IPS-18c (cell line): ENCODE measurements around the gene CSF3R.

ENCODE experiments used
- H3K4me3 ChIP-seq: 2 replicates; pipeline ENCODE4 v1.7.0; 2013; ENCODE audit warnings: low read depth, mild to moderate bottlenecking, low read length, moderate library complexity; ENCODE audit not compliant: insufficient read depth
- H3K9me3 ChIP-seq: one replicate; pipeline ENCODE4 v1.6.1; 2013; ENCODE audit warnings: mild to moderate bottlenecking, low read length, moderate library complexity; ENCODE audit not compliant: control insufficient read depth, insufficient read depth

Gene CSF3R

GRCh38 chr1:36417931-36418330 is 64.8 kb downstream of the CSF3R start:
- Histone ChIP-seq H3K9me3 (no peaks in the 10 kb centered on the region), H3K4me3 (no peak overlapping the region)
